Endodermal cell (in vitro differentiated cells): ENCODE results near the gene PERCC1. TPM values are rescaled to one million over a fixed set of nuclear protein-coding genes. Genes with fewer than 3 reads are reported as not detected.
A peak's percentile ranks its signal among the peaks of the same experiment; 100 is the strongest.

Experiments used
- DNase-seq: peaks from one replicate; pipeline ENCODE4 v3.0.0-alpha.2; 2017
- H3K27ac ChIP-seq: 2 replicates; pipeline ENCODE4 v1.5.1; 2013; ENCODE audit warnings: mild to moderate bottlenecking, low read depth, low read length, moderate library complexity
- H3K27me3 ChIP-seq: 2 replicates; pipeline ENCODE4 v1.6.1; 2013; ENCODE audit warnings: mild to moderate bottlenecking, low read length, moderate library complexity; ENCODE audit not compliant: insufficient read depth, control insufficient read depth, poor library complexity, severe bottlenecking
- H3K36me3 ChIP-seq: 2 replicates; pipeline ENCODE4 v1.7.0; 2013; ENCODE audit warnings: mild to moderate bottlenecking, low read length, moderate library complexity; ENCODE audit not compliant: control insufficient read depth, insufficient read depth
- H3K4me1 ChIP-seq: one replicate; pipeline ENCODE4 v1.7.0; 2013; ENCODE audit warnings: low read length; ENCODE audit not compliant: control insufficient read depth, insufficient read depth
- H3K4me3 ChIP-seq: 2 replicates; pipeline ENCODE4 v1.5.1; 2013; ENCODE audit warnings: mild to moderate bottlenecking, low read length, moderate library complexity
- H3K9ac ChIP-seq: 2 replicates; pipeline ENCODE4 v1.6.1; 2013; ENCODE audit warnings: mild to moderate bottlenecking, low read length, moderate library complexity; ENCODE audit not compliant: poor library complexity, severe bottlenecking; ENCODE audit errors: extremely low read depth
- H3K9me3 ChIP-seq: 2 replicates; pipeline ENCODE4 v1.6.1; 2013; ENCODE audit warnings: mild to moderate bottlenecking, low read length, moderate library complexity; ENCODE audit not compliant: control insufficient read depth
- H3K27ac Mint-ChIP-seq: 2 replicates; pipeline ENCODE4 v1.8.0; 2020; ENCODE audit warnings: mixed read lengths
- H3K27me3 Mint-ChIP-seq: 2 replicates; pipeline ENCODE4 v1.8.0; 2021; ENCODE audit warnings: mild to moderate bottlenecking, mixed read lengths; ENCODE audit not compliant: insufficient read depth
- H3K36me3 Mint-ChIP-seq: 2 replicates; pipeline ENCODE4 v1.8.0; 2020; ENCODE audit warnings: low read depth, mixed read lengths
- H3K4me1 Mint-ChIP-seq: 2 replicates; pipeline ENCODE4 v1.8.0; 2020; ENCODE audit warnings: mixed read lengths
- H3K4me3 Mint-ChIP-seq: 2 replicates; pipeline ENCODE4 v1.8.0; 2020; ENCODE audit warnings: mild to moderate bottlenecking, moderate library complexity, mixed read lengths
- H3K9me3 Mint-ChIP-seq: 2 replicates; pipeline ENCODE4 v1.8.0; 2020; ENCODE audit warnings: mild to moderate bottlenecking, mixed read lengths
- WGBS, 2 experiments: methylation state at CpG; one replicate each; pipeline versions ENCODE4 v1.1.5 to v1.1.7; 2013; ENCODE audit warnings: missing lambda C conversion rate in 2 of 2, mixed read lengths in 1 of 2; ENCODE audit not compliant: insufficient coverage in 1 of 2, insufficient read length in 1 of 2; 5-methylcytosine and 5-hydroxymethylcytosine counted together
- total RNA-seq, 2 donors: library from RNA; stranded (reverse); fragmentation: NEBNext Ultra II Directional in 1 of 2; extraction: Animal tissue kit (Norgen Biotek cat#: 25700) in 1 of 2; gene quantifications; 2 replicates in 1 of 2; 3 replicates in 1 of 2; pipeline ENCODE4 v1.2.1, GENCODE V29; 2021
- TF ChIP-seq, protein P1 (sequence below): fragments of 200-600 bp; sonication (generic); conservative IDR thresholded peaks from 2 replicates; pipeline ENCODE4 v1.5.0; 2021; ENCODE audit warnings: antibody characterized with exemption, mild to moderate bottlenecking

The PERCC1 gene
- total RNA-seq, 2 donors from 2014 or later = 0.51 to 0.79 TPM

DNA sequence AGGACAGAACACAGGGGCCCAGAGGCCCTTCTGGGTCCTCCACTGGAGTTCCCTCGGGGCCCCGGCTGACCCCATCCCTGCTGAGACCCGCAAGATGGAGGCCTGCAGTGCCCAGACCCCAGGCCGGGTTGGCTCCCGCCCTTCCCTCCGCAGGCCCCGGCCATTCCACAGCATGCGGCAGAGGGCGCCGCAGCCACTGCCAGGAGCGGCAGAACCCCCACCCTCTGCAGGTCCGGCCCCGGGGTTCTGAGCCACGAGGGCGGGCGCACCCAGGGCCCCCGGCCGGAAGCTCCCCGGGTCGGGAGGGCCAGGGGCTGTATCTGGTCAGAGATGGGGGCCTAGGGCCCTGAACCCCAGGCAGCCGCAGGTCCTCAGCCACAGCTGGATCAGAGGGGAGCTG is 2.4 kb upstream of the PERCC1 start:
- no peak overlapping the region for H3K4me3 Mint-ChIP-seq
- Histone ChIP-seq H3K9ac (no peak overlapping the region), H3K27me3 (no peaks in the 10 kb centered on the region), H3K36me3 (no peaks in the 10 kb centered on the region), H3K4me1 (no peaks in the 10 kb centered on the region), H3K4me3 (no peak overlapping the region), H3K27ac (no peak overlapping the region), H3K9me3 (no peaks in the 10 kb centered on the region)
- H3K4me1 Mint-ChIP-seq = peaks cover 3% of the 10 kb centered on the region
- H3K27ac Mint-ChIP-seq = no peak overlapping the region
- H3K9me3 Mint-ChIP-seq = no peaks in the 10 kb centered on the region
- no peaks in the 10 kb centered on the region for H3K36me3 Mint-ChIP-seq
- WGBS, 2 experiments = 72 to 84% methylated on average over 9 to 21 of the region's 21 CpGs
- peak; percentile 85 for DNase-seq
- TF ChIP-seq, protein P1, sequence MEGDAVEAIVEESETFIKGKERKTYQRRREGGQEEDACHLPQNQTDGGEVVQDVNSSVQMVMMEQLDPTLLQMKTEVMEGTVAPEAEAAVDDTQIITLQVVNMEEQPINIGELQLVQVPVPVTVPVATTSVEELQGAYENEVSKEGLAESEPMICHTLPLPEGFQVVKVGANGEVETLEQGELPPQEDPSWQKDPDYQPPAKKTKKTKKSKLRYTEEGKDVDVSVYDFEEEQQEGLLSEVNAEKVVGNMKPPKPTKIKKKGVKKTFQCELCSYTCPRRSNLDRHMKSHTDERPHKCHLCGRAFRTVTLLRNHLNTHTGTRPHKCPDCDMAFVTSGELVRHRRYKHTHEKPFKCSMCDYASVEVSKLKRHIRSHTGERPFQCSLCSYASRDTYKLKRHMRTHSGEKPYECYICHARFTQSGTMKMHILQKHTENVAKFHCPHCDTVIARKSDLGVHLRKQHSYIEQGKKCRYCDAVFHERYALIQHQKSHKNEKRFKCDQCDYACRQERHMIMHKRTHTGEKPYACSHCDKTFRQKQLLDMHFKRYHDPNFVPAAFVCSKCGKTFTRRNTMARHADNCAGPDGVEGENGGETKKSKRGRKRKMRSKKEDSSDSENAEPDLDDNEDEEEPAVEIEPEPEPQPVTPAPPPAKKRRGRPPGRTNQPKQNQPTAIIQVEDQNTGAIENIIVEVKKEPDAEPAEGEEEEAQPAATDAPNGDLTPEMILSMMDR = peak; percentile 68
- no peaks in the 10 kb centered on the region for H3K27me3 Mint-ChIP-seq

- no peaks in the 10 kb centered on the region for H3K36me3 ChIP-seq
- Mint-ChIP-seq H3K27ac (no peak overlapping the region), H3K4me1 (peaks cover 3% of the 10 kb centered on the region), H3K9me3 (no peaks in the 10 kb centered on the region), H3K4me3 (no peak overlapping the region), H3K36me3 (no peaks in the 10 kb centered on the region), H3K27me3 (no peaks in the 10 kb centered on the region)
- H3K27ac ChIP-seq = no peak overlapping the region
- no peaks in the 10 kb centered on the region for H3K9me3 ChIP-seq
- H3K4me1 ChIP-seq = no peaks in the 10 kb centered on the region
- H3K27me3 ChIP-seq = no peaks in the 10 kb centered on the region
- TF ChIP-seq, protein P1 = no peak
- no peak overlapping the region for H3K4me3 ChIP-seq
- DNase-seq = no peak
- WGBS, 2 experiments = 95 to 100% methylated on average over 5 to 11 of the region's 11 CpGs
- H3K9ac ChIP-seq = no peak overlapping the region
These were observed 1.9 kb upstream of the PERCC1 start for GRCh38 chr16:1429012-1429411.

DNA sequence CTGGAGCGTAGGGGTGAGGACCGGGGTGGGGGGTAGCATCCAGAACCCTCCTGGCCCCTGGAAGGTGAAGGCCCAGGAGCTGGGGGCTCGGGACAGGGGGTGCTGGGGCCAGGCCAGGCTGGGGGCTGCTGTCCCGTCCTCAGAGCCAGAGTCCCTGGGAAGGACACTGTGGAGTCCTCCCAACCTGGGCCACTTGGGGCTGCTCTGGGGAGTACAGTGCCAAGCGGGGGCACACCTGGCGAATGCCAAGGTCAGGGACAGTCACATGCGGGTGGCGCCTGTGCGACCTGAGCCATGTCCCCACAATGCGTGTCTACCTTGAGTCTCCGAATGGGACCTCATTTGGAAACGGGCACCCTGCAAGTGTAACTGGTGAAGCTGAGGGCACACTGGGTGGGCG is 1.2 kb upstream of the PERCC1 start:
- Mint-ChIP-seq H3K4me3 (no peak overlapping the region), H3K4me1 (peaks cover 3% of the 10 kb centered on the region), H3K36me3 (no peaks in the 10 kb centered on the region), H3K9me3 (no peaks in the 10 kb centered on the region), H3K27me3 (no peaks in the 10 kb centered on the region), H3K27ac (no peak overlapping the region)
- no peak overlapping the region for H3K9ac ChIP-seq
- no peak for DNase-seq
- H3K27me3 ChIP-seq = no peaks in the 10 kb centered on the region
- H3K36me3 ChIP-seq = no peaks in the 10 kb centered on the region
- no peak overlapping the region for H3K4me3 ChIP-seq
- H3K4me1 ChIP-seq = no peaks in the 10 kb centered on the region
- H3K9me3 ChIP-seq = no peaks in the 10 kb centered on the region
- H3K27ac ChIP-seq = no peak overlapping the region
- TF ChIP-seq, protein P1 = no peak
- WGBS, 2 experiments = 93 to 95% methylated on average over 11 to 13 of the region's 13 CpGs
